ENCODE measurements around the gene NMT1. TPM values are rescaled to one million over a fixed set of nuclear protein-coding genes. Genes with fewer than 3 reads are reported as not detected.
A peak's percentile ranks its signal among the peaks of the same experiment; 100 is the strongest.

The NMT1 gene
- total and polyA plus RNA-seq, 2 of the 13 experiments (the other 11 are each of a cell fraction or from before 2014, with no cell fraction given), result 75.7 to 142 TPM

- TF ChIP-seq ZNF34 (CRISPR knock-in tag; IDR thresholded peaks at IDR 0.05; ENCODE audit: borderline replicate concordance), result no peak; the same call in 1 of the 2 replicates
- TF ChIP-seq RARA (CRISPR knock-in tag; IDR thresholded peaks at IDR 0.05), result peak; percentile 63; the same call in 1 of the 2 replicates
- TF ChIP-seq ZNF276 (CRISPR knock-in tag; IDR thresholded peaks at IDR 0.05; ENCODE audit: low read depth), result no peak; the same call in 1 of the 2 replicates
- no peak for TF ChIP-seq FOXK2 (IDR thresholded peaks at IDR 0.05)
- TF ChIP-seq CREM (IDR thresholded peaks at IDR 0.05), result no peak
- no peak for TF ChIP-seq CREM (CRISPR knock-in tag; IDR thresholded peaks at IDR 0.05)
- peak; percentile 24 for TF ChIP-seq ZNF225 (CRISPR knock-in tag; IDR thresholded peaks at IDR 0.05)
- no peak for TF ChIP-seq SOX13 (IDR thresholded peaks at IDR 0.05)
- TF ChIP-seq SOX13 (CRISPR knock-in tag; conservative IDR thresholded peaks at IDR 0.05 in 1 of 2, IDR thresholded peaks at IDR 0.05 in 1 of 2), result peak in 1 of 2 experiments; percentile 64; a peak in 1 of 4 replicates
- TF ChIP-seq ZNF235 (CRISPR knock-in tag; IDR thresholded peaks at IDR 0.05; ENCODE audit: borderline replicate concordance), result no peak
- TF ChIP-seq FIP1L1 (IDR thresholded peaks at IDR 0.05; ENCODE audit: borderline replicate concordance, insufficient read depth, low read depth, low read length), result no peak
- peak; percentile 69; the same call in 1 of the 2 replicates for TF ChIP-seq THRA (CRISPR knock-in tag; IDR thresholded peaks at IDR 0.05; ENCODE audit: borderline replicate concordance)
- TF ChIP-seq CHD4 (IDR thresholded peaks at IDR 0.05; ENCODE audit: borderline replicate concordance, low read length), result peak; percentile 91
- TF ChIP-seq TSC22D2 (CRISPR knock-in tag; IDR thresholded peaks at IDR 0.05; ENCODE audit: borderline replicate concordance), result no peak
- TF ChIP-seq ZNF788 (CRISPR knock-in tag; IDR thresholded peaks at IDR 0.05; ENCODE audit: borderline replicate concordance), result peak; percentile 90; the same call in 1 of the 2 replicates
- TF ChIP-seq ELF1 (CRISPR knock-in tag; IDR thresholded peaks at IDR 0.05), result peak; percentile 79
- 0 out of 2 replicates have a peak, but pooled peaks have one; percentile 11 for TF ChIP-seq BRF2 (CRISPR knock-in tag; IDR thresholded peaks at IDR 0.05)
- peak; percentile 43; the same call in 1 of the 2 replicates for TF ChIP-seq KMT2B (CRISPR knock-in tag; IDR thresholded peaks at IDR 0.05)
- TF ChIP-seq TFDP1 (CRISPR knock-in tag; IDR thresholded peaks at IDR 0.05; ENCODE audit: borderline replicate concordance), result 0 out of 2 replicates have a peak, but pooled peaks have one; percentile 43
- peak; percentile 46 for TF ChIP-seq FOSL2 (CRISPR knock-in tag; IDR thresholded peaks at IDR 0.05)
- TF ChIP-seq NKX3-1 (CRISPR knock-in tag; IDR thresholded peaks at IDR 0.05), result peak; percentile 35
- TF ChIP-seq ZFP37 (CRISPR knock-in tag; IDR thresholded peaks at IDR 0.05; ENCODE audit: borderline replicate concordance), result peak; percentile 61; the same call in 1 of the 2 replicates
- TF ChIP-seq PHF20 (CRISPR knock-in tag; IDR thresholded peaks at IDR 0.05), result no peak; the same call in 1 of the 2 replicates
- TF ChIP-seq ZNF484 (CRISPR knock-in tag; IDR thresholded peaks at IDR 0.05; ENCODE audit: borderline replicate concordance, low read depth), result no peak
- TF ChIP-seq MIXL1 (CRISPR knock-in tag; IDR thresholded peaks at IDR 0.05), result peak; percentile 23
- TF ChIP-seq ZMYM3 (CRISPR knock-in tag; IDR thresholded peaks at IDR 0.05), result no peak
Observed at GRCh38 chr17:45149037-45149668, 88.0 kb downstream of the NMT1 start (continued).

All from HepG2 (cell line).